H1 (cell line): ENCODE data around the gene F8. TPM values are rescaled to one million over a fixed set of nuclear protein-coding genes. Genes with fewer than 3 reads are reported as not detected.
"Not testable (repeated sequence)": the region's sequence is repeated elsewhere in the genome, so short reads cannot be mapped to it uniquely, and the experiment has no call there.

Experiments used
- CTCF ChIA-PET: fragments of 300-600 bp; sonication (Branson Sonifier 250); formaldehyde crosslinking; loops from one replicate; lab custom pipeline; 2021; ENCODE audit not compliant: partially characterized antibody; lab: Charles Lee
- POLR2A ChIA-PET: fragments of 300-600 bp; sonication (Branson Sonifier 250); formaldehyde crosslinking; loops from one replicate; lab custom pipeline; 2021; ENCODE audit warnings: inconsistent platforms; ENCODE audit not compliant: partially characterized antibody; lab: Charles Lee
- DNase-seq, 2 experiments: peaks; one replicate each; pipeline versions ENCODE4 v3.0.0 to v3.0.0-alpha.2; 2010 to 2022; ENCODE audit warnings: low spot score in 2 of 2, low read depth in 1 of 2, mixed read lengths in 1 of 2
- FAIRE-seq: peaks from 2 replicates; lab custom pipeline; 2011; peaks lifted over from hg19 to GRCh38; lab: Jason Lieb, UNC
- H2AFZ ChIP-seq: 2 replicates; pipeline ENCODE4 v1.8.1; 2012; ENCODE audit warnings: low read length, inconsistent platforms
- H2AK5ac ChIP-seq: 2 replicates; pipeline ENCODE4 v1.6.1; 2013; ENCODE audit warnings: low read depth, low read length
- H2BK120ac ChIP-seq: replicated peaks from 2 replicates; pipeline ENCODE3; 2013; ENCODE audit warnings: low read depth, low read length, inconsistent platforms
- H2BK12ac ChIP-seq: 2 replicates; pipeline ENCODE4 v1.6.1; 2013; ENCODE audit warnings: low read depth, low read length
- H2BK15ac ChIP-seq: 2 replicates; pipeline ENCODE4 v1.6.1; 2013; ENCODE audit warnings: low read length
- H2BK20ac ChIP-seq: 2 replicates; pipeline ENCODE4 v1.6.1; 2013; ENCODE audit warnings: low read length
- H2BK5ac ChIP-seq: 2 replicates; pipeline ENCODE4 v1.6.1; 2013; ENCODE audit warnings: low read depth, low read length
- H3K14ac ChIP-seq: 2 replicates; pipeline ENCODE4 v1.6.1; 2013; ENCODE audit warnings: inconsistent platforms; ENCODE audit not compliant: insufficient read length
- H3K18ac ChIP-seq: 2 replicates; pipeline ENCODE4 v1.6.1; 2013; ENCODE audit warnings: low read length; ENCODE audit errors: extremely low read depth
- H3K23ac ChIP-seq: 2 replicates; pipeline ENCODE4 v1.6.1; 2013; ENCODE audit warnings: inconsistent platforms; ENCODE audit not compliant: insufficient read length
- H3K23me2 ChIP-seq: 2 replicates; pipeline ENCODE4 v1.6.1; 2013; ENCODE audit warnings: low read depth, low read length
- H3K27ac ChIP-seq: 2 replicates; pipeline ENCODE4 v1.6.1; 2011; ENCODE audit warnings: low read depth, low read length, inconsistent platforms
- H3K27me3 ChIP-seq, 4 experiments: replicated peaks in 1 of 4; 1 replicate in 1 of 4; 2 replicates in 3 of 4; pipeline versions ENCODE4 v1.6.1 to v1.8.1; 2011 to 2013; ENCODE audit warnings: low read length in 3 of 4, mild to moderate bottlenecking in 3 of 4, inconsistent platforms in 2 of 4, mixed read lengths in 2 of 4, moderate library complexity in 1 of 4; ENCODE audit not compliant: control insufficient read depth in 3 of 4, insufficient read depth in 3 of 4; ENCODE audit errors: extremely low read depth in 1 of 4
- H3K36me3 ChIP-seq, 4 experiments: 2 replicates each; pipeline versions ENCODE4 v1.6.1 to v1.8.1; 2011 to 2013; ENCODE audit warnings: mild to moderate bottlenecking in 4 of 4, low read length in 3 of 4, moderate library complexity in 2 of 4, control low read depth in 1 of 4, inconsistent platforms in 1 of 4; ENCODE audit not compliant: insufficient read depth in 4 of 4, control insufficient read depth in 2 of 4
- H3K4ac ChIP-seq: replicated peaks from 2 replicates; pipeline ENCODE3; 2013; ENCODE audit warnings: low read length, low read depth, mixed read lengths, inconsistent platforms; ENCODE audit not compliant: insufficient read length
- H3K4me1 ChIP-seq, 4 experiments: replicated peaks in 1 of 4; 1 replicate in 1 of 4; 2 replicates in 3 of 4; pipeline versions ENCODE4 v1.6.1 to v1.8.1; 2011 to 2013; ENCODE audit warnings: low read length in 3 of 4, inconsistent platforms in 2 of 4, mixed read lengths in 1 of 4; ENCODE audit not compliant: insufficient read depth in 4 of 4, control insufficient read depth in 3 of 4
- H3K4me2 ChIP-seq, 2 experiments: 2 replicates each; pipeline versions ENCODE4 v1.6.1 to v1.8.1; 2011 to 2013; ENCODE audit warnings: low read depth in 2 of 2, low read length in 2 of 2, control low read depth in 1 of 2, inconsistent platforms in 1 of 2, mild to moderate bottlenecking in 1 of 2; ENCODE audit not compliant: insufficient read depth in 1 of 2
- H3K4me3 ChIP-seq, 4 experiments: fragments of 200-600, 300-600 bp in 1 of 4; sonication (generic), shearing (Covaris generic), sonication (Bioruptor Twin) in 1 of 4; 2 replicates each; pipeline versions ENCODE4 v1.5.1 to v1.8.1; 2011 to 2016; ENCODE audit warnings: low read length in 4 of 4, low read depth in 3 of 4, control low read depth in 2 of 4, inconsistent platforms in 2 of 4, mild to moderate bottlenecking in 2 of 4, mixed read lengths in 1 of 4, moderate library complexity in 1 of 4; ENCODE audit not compliant: insufficient read depth in 2 of 4; ENCODE audit errors: extremely low read depth in 1 of 4
- H3K56ac ChIP-seq: replicated peaks from 2 replicates; pipeline ENCODE3; 2013; ENCODE audit warnings: low read depth, mild to moderate bottlenecking, mixed read lengths, low read length, inconsistent platforms; ENCODE audit not compliant: insufficient read length
- H3K79me1 ChIP-seq: 2 replicates; pipeline ENCODE4 v1.6.1; 2013; ENCODE audit warnings: low read depth, low read length, control low read depth
- H3K79me2 ChIP-seq, 2 experiments: 2 replicates each; pipeline versions ENCODE4 v1.6.1 to v1.8.1; 2012 to 2013; ENCODE audit warnings: low read length in 2 of 2, mild to moderate bottlenecking in 2 of 2, inconsistent platforms in 1 of 2; ENCODE audit not compliant: insufficient read depth in 2 of 2, control insufficient read depth in 1 of 2
- H3K9ac ChIP-seq, 4 experiments: replicated peaks in 1 of 4; 1 replicate in 1 of 4; 2 replicates in 3 of 4; pipeline versions ENCODE4 v1.6.1 to v1.8.1; 2011 to 2013; ENCODE audit warnings: low read depth in 3 of 4, low read length in 3 of 4, control low read depth in 2 of 4, mild to moderate bottlenecking in 2 of 4, moderate library complexity in 2 of 4, inconsistent platforms in 1 of 4; ENCODE audit errors: extremely low read depth in 1 of 4
- H3K9me3 ChIP-seq, 2 experiments: 2 replicates each; pipeline versions ENCODE4 v1.6.1 to v1.8.1; 2012 to 2013; ENCODE audit warnings: mild to moderate bottlenecking in 2 of 2, moderate library complexity in 2 of 2, control low read depth in 1 of 2, inconsistent platforms in 1 of 2, low read depth in 1 of 2, low read length in 1 of 2, mixed read lengths in 1 of 2; ENCODE audit not compliant: insufficient read depth in 2 of 2
- H4K20me1 ChIP-seq, 2 experiments: replicated peaks in 1 of 2; 2 replicates each; pipeline versions ENCODE3 to v1.8.1; 2011 to 2013; ENCODE audit warnings: inconsistent platforms in 2 of 2, low read length in 2 of 2, mild to moderate bottlenecking in 1 of 2; ENCODE audit not compliant: insufficient read depth in 2 of 2, control insufficient read depth in 1 of 2
- H4K5ac ChIP-seq: 2 replicates; pipeline ENCODE4 v1.6.1; 2013; ENCODE audit warnings: low read length, low read depth, mixed read lengths, inconsistent platforms; ENCODE audit not compliant: insufficient read length
- H4K8ac ChIP-seq: 2 replicates; pipeline ENCODE4 v1.8.0; 2013; ENCODE audit warnings: mild to moderate bottlenecking, moderate library complexity, low read length, inconsistent platforms; ENCODE audit not compliant: insufficient read depth; ENCODE audit errors: extremely low read depth
- H4K91ac ChIP-seq: replicated peaks from 2 replicates; pipeline ENCODE3; 2013; ENCODE audit warnings: low read length, mixed read lengths, inconsistent platforms; ENCODE audit not compliant: insufficient read length
- WGBS, 2 experiments: shearing (Covaris generic) in 1 of 2; methylation state at CpG; one replicate each; pipeline versions ENCODE4 v1.1.6 to v1.1.7; 2013 to 2015; ENCODE audit warnings: low lambda C conversion rate in 2 of 2, mixed read lengths in 2 of 2, inconsistent platforms in 1 of 2, low coverage in 1 of 2, missing lambda C conversion rate in 1 of 2; ENCODE audit not compliant: insufficient replicate concordance in 2 of 2, insufficient coverage in 1 of 2, insufficient read length in 1 of 2; ENCODE audit errors: extremely low coverage in 1 of 2, missing lambda C conversion rate in 1 of 2; 5-methylcytosine and 5-hydroxymethylcytosine counted together
- polyA plus RNA-seq, 7 experiments: library from polyadenylated mRNA; depleted of rRNA in 3 of 7; stranded (reverse) in 5 of 7; unstranded in 2 of 7; fragments of >200 nt in 5 of 7; fragments of 200-250 nt in 2 of 7; gene quantifications; 1 replicate in 5 of 7; 2 replicates in 1 of 7; 4 replicates in 1 of 7; pipeline versions ENCODE4 v1.2.1 to v1.2.3, GENCODE V29; 2011 to 2013; ENCODE audit warnings: missing spikeins in 2 of 7, mixed read lengths in 2 of 7
- total RNA-seq: library from RNA; stranded (reverse); fragmentation: NEBNext Ultra II Directional; extraction: Animal tissue kit (Norgen Biotek cat#: 25700); gene quantifications from 2 replicates; pipeline ENCODE4 v1.2.1, GENCODE V29; 2021

F8 gene
- total and polyA plus RNA-seq, 2 of the 8 experiments (the other 6 are each of a cell fraction or from before 2014, with no cell fraction given), result 1.1 to 2.6 TPM

DNA sequence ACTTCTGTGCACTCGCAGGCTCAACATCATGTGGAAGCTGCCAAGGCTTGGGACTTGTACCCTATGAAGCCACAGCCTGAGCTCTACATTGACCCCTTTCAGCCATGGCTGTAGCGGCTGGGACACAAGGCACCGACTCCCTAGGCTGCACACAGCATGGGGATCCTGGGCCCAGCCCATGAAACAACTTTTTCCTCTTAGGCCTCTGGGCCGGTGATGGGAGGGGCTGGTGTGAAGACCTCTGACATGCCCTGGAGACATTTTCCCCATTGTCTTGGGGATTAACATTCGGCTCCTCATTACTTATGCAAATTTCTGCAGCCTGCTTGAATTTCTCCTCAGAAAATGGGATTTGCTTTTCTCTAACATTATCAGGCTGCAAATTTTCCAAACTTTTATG lies 97.8 kb downstream of the F8 start:
- H3K4me2 ChIP-seq, H4K5ac ChIP-seq, FAIRE-seq, H3K36me3 ChIP-seq, POLR2A ChIA-PET, H4K20me1 ChIP-seq, H3K4me1 ChIP-seq, H4K8ac ChIP-seq, H3K9ac ChIP-seq, H3K9me3 ChIP-seq, H3K27ac ChIP-seq, H2BK20ac ChIP-seq, H2BK120ac ChIP-seq, DNase-seq, H2BK5ac ChIP-seq, H3K79me2 ChIP-seq, H3K27me3 ChIP-seq, H3K4ac ChIP-seq, H3K4me3 ChIP-seq, H2AK5ac ChIP-seq, H3K18ac ChIP-seq, H3K14ac ChIP-seq, H2BK12ac ChIP-seq, H3K79me1 ChIP-seq, H3K23me2 ChIP-seq, H3K56ac ChIP-seq, H4K91ac ChIP-seq, H3K23ac ChIP-seq, H2AFZ ChIP-seq, H2BK15ac ChIP-seq, CTCF ChIA-PET: not testable (repeated sequence)
- 89% methylated on average over 3 of the region's 5 CpGs; no CpG with 5 or more reads in 1 of the 2 experiments for WGBS, 2 experiments
